Ishikawa (cell line): ENCODE data around the gene MRPS31.

Experiments
- CEBPB ChIP-seq: IDR thresholded peaks from 2 replicates; pipeline ENCODE4 v1.6.1; 2012
- CREB1 ChIP-seq: IDR thresholded peaks from 2 replicates; pipeline ENCODE4 v1.6.1; 2012; ENCODE audit warnings: low read depth
- EGR1 ChIP-seq: IDR thresholded peaks from 2 replicates; pipeline ENCODE4 v1.6.1; 2012
- EP300 ChIP-seq: IDR thresholded peaks from 2 replicates; pipeline ENCODE4 v1.6.1; 2012; ENCODE audit warnings: borderline replicate concordance
- FOXM1 ChIP-seq: IDR thresholded peaks from 2 replicates; pipeline ENCODE4 v1.6.1; 2012; ENCODE audit warnings: low read depth, borderline replicate concordance
- MAX ChIP-seq: IDR thresholded peaks from 2 replicates; pipeline ENCODE4 v1.6.1; 2012
- NFIC ChIP-seq: IDR thresholded peaks from 2 replicates; pipeline ENCODE4 v1.6.1; 2012
- RAD21 ChIP-seq: IDR thresholded peaks from 2 replicates; pipeline ENCODE4 v1.6.1; 2012; ENCODE audit warnings: low read depth
- REST ChIP-seq: IDR thresholded peaks from 2 replicates; pipeline ENCODE4 v1.6.1; 2012; ENCODE audit warnings: low read depth, mild to moderate bottlenecking
- TAF1 ChIP-seq: IDR thresholded peaks from 2 replicates; pipeline ENCODE4 v1.6.1; 2012; ENCODE audit warnings: low read depth, mild to moderate bottlenecking
- TCF12 ChIP-seq: IDR thresholded peaks from 2 replicates; pipeline ENCODE4 v1.6.1; 2012; ENCODE audit warnings: low read depth
- TEAD4 ChIP-seq: IDR thresholded peaks from 2 replicates; pipeline ENCODE4 v1.6.1; 2012
- USF1 ChIP-seq: IDR thresholded peaks from 2 replicates; pipeline ENCODE4 v1.6.1; 2012
- YY1 ChIP-seq: IDR thresholded peaks from 2 replicates; pipeline ENCODE4 v1.6.1; 2012; ENCODE audit warnings: low read depth
- ZBTB7A ChIP-seq: IDR thresholded peaks from 2 replicates; pipeline ENCODE4 v1.6.1; 2012; ENCODE audit warnings: low read depth

MRPS31 gene

GRCh38 chr13:40798380-40798779, 27.4 kb upstream of the MRPS31 start:
- TF ChIP-seq USF1 (no peak), CREB1 (no peak), REST (no peak), FOXM1 (no peak), MAX (no peak), NFIC (no peak), CEBPB (no peak)

GRCh38 chr13:40796649-40797048, 25.7 kb upstream of the MRPS31 start:
- TF ChIP-seq MAX (no peak), TAF1 (no peak), ZBTB7A (no peak), NFIC (no peak), FOXM1 (no peak), REST (no peak), TCF12 (no peak), YY1 (no peak), CEBPB (no peak), RAD21 (no peak), CREB1 (no peak), EP300 (no peak), TEAD4 (no peak), EGR1 (no peak), USF1 (no peak)

- TF ChIP-seq EGR1 (no peak), CEBPB (no peak)
These were observed 23.7 kb upstream of the MRPS31 start for GRCh38 chr13:40794414-40795368.

GRCh38 chr13:40793339-40793738, 22.3 kb upstream of the MRPS31 start:
- TF ChIP-seq CREB1: no peak
- no peak for TF ChIP-seq YY1
- no peak for TF ChIP-seq CEBPB
- TF ChIP-seq ZBTB7A: no peak
- no peak for TF ChIP-seq USF1
- TF ChIP-seq REST: no peak
- no peak for TF ChIP-seq FOXM1
- no peak for TF ChIP-seq TAF1
- no peak for TF ChIP-seq MAX
- TF ChIP-seq TEAD4: no peak
- no peak for TF ChIP-seq TCF12
- TF ChIP-seq RAD21: no peak
- no peak for TF ChIP-seq EP300
- no peak for TF ChIP-seq NFIC
- no peak for TF ChIP-seq EGR1
